Measurements from ENCODE around the gene COL12A1.

DNA sequence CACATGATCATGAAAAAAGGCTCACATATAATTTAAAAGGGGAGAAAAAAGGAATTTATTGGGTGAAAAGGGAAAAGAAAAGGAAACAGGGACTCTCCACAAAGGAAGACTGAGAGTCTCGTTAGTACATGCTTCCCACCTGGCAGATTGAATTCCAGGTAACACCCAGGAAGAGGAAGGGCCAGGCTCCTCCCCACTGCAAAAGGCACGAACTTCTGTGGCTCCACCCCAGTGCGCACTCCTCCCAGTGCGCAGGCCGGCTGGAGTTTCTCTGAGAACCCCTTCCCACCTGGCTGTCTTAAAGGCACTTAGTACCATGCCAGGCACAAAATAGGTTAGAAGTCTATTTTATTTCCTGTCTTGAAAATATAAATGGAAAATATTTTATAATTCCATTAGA lies 129.8 kb downstream of the COL12A1 start:
- no peak for TF ChIP-seq CTCF (IDR thresholded peaks at IDR 0.05; ENCODE audit: low read depth, low read length)
- no peak for TF ChIP-seq MAX (IDR thresholded peaks at IDR 0.05; ENCODE audit: low read depth, low read length)
